Measurements from ENCODE around the gene C20orf96.

Gene C20orf96

DNA sequence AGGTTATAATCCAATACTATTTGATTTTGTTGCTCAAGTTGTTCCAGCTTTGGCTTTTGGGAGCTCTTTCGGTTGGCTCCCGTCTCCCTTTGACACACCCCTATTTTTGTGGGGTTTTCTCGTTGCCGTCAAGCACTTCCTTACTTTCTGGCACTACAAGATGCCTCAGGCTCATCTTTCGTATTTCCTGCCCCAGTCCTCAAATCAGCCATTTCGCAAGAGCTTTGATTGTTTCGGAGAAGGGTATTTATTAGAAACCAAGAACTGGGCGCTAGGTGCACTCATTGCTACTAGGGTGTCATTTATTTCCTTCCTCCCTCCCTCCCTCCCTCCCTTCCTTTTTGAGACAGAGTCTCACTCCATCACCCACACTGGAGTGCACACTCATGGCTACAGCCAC is 21.5 kb upstream of the C20orf96 start:
- no peak for DNase-seq (ENCODE audit: low read depth in 2 of 2, low spot score in 1 of 2)

DNA sequence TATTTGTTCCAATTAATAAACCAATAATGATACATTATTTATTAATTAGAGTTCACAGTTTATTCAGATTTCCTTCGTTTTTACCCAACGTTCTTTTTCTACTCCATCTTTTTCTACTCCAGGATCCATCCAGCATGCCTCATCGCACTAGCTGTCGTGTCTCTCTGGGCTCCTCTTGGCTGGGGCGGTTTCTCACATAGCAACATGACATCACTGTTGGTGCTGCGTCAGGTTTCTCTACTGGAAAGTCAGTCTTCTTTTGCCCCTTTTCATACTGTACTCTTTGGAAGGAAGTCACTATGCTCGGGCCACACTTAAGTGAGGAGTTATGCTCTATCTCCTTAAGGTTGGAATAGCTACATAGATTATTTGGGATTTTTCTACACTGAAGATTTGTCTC is 21.1 kb upstream of the C20orf96 start:
- DNase-seq (ENCODE audit: low read depth in 2 of 2, low spot score in 1 of 2): no peak

DNA sequence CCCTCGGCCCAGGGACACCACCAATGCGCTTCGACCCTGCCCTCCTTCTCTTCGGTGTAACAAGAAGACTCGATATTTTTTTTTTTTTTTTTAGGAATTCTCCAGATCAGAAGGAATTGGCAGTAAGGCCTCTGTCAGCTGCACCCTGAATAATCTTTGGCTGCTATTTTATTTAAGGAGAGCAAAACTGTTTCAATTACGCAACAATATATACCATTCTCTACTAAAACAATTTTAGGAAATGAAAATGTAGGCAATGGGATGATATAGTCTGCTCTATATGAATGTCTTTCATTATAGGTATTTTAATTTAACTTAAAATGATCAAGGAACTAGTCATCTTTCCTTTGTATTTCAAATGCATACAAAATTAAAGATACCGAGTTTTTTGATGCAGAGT is 20.1 kb upstream of the C20orf96 start:
- no peak for DNase-seq (ENCODE audit: low read depth in 2 of 2, low spot score in 1 of 2)

DNA sequence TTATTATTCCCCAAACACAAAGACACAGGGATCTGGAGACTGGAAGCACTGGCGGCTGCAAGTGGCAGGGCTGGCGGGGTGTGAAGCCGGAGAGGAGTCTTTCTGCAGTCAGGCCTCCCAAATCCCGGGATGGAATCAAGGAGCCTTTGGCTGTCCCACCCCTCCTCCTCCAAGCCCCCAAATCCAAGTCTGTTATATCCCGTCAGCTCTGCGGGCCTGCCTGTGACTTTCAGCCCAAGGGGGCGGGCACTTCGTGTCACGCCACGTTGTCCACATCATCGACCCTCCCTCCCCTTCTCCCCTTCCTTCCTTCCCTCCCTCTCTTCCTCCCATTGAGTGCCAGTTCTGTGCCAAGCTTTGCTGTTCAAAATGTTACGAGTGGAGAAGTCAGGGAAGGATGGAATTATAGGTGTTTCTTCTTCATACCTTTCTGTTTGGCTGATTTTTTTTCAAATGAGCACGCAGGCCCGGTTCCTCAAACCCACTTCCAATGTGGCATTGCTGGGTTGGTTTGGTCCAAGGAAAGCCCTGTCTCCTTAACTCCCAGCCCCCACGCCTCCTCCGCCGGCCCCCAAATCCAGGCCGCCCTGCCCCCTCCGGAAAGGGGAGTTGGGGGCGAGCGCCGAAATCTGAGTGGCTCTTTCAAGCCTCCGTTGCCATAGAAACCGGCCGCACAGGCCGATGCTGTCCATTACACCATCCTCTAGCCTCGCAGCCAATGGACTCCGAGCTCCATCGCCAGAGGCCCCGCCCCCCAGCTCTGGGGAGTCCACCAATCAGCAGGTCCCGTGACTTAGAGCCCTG is 19.5 kb upstream of the C20orf96 start:
- DNase-seq (ENCODE audit: low read depth in 2 of 2, low spot score in 1 of 2): peak; percentile 62 to 69

DNA sequence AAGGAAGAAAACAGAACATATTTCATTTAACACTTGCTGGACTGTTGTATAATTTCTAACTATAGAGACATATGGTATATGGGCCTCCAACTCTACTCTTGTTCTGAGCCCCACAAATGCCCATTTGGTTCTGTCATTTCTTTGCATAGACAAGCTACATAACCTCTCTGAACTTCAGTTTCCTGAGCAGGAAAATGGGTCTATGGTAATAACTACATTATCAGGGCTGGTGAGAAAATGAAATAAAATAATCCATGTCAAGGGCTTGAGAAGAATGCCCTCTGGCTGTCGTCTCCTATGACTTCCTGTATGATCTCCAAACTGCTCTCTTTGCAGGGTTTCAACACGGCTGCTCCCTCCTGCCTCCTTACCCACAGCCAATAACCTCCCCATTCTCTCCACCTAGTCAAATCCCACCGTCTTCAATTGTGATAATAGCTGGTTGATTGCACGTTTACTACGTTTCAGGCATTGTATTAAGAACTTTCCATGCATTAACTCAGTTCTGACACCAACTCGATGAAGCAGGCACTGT is 18.8 kb upstream of the C20orf96 start:
- no peak for DNase-seq (ENCODE audit: low read depth in 2 of 2, low spot score in 1 of 2)

DNA sequence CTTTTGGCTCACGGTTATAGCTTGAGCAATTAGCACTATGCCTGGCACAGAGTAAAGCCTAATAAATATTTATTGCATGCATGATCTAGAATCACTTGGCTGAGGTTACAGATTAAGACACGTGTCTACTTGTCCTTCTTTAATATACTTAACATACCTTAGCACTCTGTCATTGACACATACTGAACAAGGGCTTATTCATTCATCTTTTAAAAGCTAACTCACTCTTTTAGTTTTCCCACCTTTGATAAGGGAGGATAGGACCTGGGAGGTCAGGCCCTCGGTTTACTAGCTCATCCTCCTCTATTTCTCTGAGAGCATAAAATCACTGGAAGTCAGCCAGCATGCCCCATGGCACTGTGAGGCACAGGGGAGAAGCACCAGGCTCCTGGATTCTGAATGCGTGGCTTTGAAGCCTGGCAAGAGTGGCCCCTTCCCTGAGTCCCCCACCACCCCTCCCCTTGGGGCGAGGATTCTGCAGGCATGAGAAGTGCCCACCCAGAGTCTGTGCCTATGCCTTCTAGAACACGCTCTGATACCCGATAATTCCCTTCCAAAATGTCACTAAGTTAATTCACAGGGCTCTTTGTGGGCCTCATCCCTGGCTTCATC is 18.0 kb upstream of the C20orf96 start:
- no peak for DNase-seq (ENCODE audit: low read depth in 2 of 2, low spot score in 1 of 2)

DNA sequence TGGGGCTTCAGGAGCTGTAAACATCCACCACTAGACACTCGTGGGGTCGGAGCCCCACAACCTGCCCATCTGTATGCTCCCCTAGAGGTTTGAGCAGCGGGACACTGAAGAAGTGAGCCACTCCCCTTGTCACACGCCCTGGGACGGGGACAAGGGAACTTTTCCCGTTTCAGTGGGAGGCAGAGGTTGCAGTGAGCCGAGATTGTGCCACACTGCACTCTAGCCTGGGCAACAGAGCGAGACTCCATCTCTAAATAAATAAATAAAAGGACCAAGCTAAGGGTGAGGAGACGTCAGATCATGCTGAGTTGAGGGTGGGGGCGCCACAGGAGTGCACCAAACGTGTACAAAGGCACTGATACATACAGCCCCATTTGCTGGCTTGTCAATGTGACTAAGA is 15.2 kb upstream of the C20orf96 start:
- no peak for DNase-seq (ENCODE audit: low read depth in 2 of 2, low spot score in 1 of 2)

DNA sequence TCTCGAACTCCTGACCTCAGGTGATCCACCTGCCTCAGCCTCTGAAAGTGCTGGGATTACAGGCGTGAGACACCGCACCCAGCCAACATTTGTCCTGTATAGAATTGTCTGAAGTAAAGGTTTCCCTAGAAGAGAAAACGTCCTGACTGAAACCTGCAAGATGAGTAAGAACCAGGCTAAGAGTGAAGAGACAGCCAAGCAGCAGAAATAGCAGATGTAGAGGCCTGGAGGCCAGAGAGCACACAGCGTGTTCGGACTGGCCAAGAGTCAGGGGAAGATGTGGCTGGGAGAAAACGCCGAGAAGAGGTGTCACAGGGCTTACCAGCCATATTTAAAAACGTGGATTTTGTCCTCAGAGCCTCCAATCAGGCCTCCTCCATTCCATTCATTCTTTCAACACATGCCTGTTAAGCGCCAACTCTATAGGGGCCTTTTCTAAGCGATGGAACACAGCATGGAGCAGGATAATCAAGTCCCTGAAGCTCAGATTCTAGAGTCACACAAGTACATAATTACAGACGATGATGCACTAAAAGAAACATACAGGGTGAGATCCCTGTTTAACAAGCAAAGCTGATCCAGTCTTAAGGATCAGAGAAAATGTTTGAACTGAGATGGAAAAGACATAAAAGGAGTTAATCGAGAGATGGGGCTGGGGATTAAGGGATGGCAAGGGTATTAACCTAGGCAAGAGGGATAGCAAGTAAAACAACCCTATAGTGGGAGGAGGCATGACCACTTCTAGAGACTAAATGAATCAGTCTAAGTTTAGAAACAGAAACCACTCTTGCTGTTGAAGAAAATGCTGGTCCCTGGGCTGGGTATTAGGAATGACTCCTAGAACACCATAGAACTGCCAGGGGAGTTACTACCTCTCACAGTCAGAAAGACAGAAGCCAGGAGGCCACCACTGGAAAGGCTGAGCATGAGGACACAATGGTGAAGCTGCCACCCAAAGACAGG is 11.6 kb upstream of the C20orf96 start:
- DNase-seq (ENCODE audit: low read depth in 2 of 2, low spot score in 1 of 2): no peak

DNA sequence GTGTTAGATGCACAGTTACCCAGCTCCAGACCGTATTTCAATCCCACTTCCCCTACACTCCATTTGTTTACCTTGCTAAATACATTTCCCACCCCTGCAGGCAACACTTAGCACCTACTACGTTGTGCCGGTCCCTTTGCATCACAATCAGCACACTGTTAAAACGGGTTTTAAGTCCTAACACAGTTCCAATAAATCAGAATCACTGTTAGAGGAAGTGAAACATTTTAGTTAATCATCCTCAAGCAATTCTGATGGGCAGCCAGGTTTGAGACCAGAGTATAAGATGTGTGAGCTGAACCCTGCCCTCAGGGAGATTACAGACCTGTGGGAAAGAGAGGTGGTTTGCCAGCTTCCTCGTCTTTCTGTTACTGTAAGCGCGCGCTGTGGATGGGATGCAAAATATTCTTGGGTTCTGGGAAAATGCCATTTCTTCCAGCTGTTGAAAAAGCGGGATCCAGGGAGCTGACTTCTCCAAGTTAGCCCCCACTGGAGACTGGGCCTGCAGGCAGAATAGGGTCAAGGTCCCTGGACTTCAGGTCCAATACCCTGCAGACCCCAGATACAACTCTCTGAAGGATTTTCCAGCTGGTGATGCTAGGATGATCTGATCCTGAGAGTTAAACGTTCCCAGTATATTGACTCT is 9.9 kb upstream of the C20orf96 start:
- DNase-seq (ENCODE audit: low read depth in 2 of 2, low spot score in 1 of 2): no peak

DNA sequence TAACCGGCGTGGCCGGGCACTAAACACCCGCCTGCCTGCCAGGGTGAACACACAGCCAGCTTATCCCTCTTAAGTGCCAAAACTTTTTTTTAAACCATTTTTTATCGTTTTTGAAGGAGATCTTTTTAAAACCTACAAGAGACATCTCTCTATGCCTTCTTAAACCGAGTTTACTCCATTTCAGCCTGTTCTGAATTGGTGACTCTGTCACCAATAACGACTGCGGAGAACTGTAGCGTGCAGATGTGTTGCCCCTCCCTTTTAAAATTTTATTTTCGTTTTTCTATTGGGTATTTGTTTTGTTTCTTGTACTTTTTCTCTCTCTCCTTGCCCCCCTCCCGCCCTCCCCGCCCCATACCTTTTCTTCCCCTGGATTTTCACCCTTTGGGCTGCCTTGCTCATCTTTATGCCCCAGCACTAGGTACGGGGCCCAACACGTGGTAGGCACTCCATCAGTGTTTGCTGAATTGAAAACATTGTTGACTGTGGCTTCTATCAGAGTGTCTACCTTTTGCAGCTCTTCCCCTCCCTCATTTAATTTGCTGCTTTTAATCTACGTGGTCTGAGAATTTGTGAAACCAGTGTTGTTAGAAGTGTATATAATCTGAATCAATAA is 8.3 kb upstream of the C20orf96 start:
- no peak for DNase-seq (ENCODE audit: low read depth in 2 of 2, low spot score in 1 of 2)

DNA sequence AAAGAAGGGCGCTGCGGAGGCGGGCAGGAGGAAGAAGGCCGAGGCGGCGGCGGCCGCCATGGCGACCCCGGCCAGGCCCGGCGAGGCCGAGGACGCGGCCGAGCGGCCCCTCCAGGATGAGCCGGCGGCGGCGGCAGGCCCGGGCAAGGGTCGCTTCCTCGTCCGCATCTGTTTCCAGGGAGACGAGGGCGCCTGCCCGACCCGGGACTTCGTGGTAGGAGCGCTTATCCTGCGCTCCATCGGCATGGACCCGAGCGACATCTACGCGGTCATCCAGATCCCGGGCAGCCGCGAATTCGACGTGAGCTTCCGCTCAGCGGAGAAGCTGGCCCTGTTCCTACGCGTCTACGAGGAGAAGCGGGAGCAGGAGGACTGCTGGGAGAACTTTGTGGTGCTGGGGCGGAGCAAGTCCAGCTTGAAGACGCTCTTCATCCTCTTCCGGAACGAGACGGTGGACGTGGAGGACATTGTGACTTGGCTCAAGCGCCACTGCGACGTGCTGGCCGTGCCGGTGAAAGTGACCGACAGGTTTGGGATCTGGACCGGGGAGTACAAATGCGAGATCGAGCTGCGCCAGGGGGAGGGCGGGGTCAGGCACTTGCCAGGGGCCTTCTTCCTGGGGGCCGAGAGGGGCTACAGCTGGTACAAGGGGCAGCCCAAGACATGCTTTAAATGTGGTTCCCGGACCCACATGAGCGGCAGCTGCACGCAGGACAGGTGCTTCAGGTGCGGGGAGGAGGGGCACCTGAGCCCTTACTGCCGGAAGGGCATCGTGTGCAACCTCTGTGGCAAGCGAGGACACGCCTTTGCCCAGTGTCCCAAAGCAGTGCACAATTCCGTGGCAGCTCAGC is 7.6 kb upstream of the C20orf96 start:
- no peak for DNase-seq (ENCODE audit: low read depth in 2 of 2, low spot score in 1 of 2)

DNA sequence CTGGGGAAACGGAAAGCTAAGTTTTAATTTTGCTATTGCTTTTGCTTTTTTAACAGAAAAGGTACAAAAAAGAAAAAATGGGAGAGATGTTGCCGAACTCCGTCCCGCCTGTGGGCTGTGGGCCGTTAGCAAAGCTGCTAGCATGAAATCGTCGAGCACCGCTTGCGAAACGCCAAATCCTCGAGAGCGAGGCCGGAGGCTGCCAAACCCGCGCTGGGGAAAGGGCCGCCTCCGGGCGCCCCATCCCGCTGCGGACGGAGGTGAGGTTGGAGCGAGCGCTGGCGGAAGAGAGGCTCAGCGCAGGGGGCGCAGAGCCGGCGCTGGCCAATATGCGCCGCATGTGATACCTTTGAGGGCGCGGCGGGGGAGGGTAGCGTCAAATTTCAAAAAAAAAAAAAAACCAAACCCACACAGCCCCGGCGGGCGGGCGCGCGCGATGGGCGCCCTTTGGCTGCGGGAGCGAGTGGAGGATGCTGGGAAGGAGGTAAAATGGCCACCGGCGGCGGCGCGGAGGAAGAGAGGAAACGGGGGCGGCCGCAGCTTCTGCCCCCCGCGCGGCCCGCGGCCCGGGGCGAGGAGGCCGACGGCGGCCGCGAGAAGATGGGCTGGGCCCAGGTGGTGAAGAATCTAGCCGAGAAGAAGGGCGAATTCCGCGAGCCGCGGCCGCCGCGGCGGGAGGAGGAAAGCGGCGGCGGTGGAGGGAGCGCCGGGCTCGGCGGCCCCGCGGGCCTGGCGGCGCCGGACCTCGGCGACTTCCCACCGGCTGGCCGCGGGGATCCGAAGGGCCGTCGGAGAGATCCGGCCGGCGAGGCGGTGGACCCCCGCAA is 6.8 kb upstream of the C20orf96 start, which contains the start of gene ZCCHC3:
ZCCHC3 (plus strand) TSS at position 473 of the 827 bp plus-strand sequence; CDS start at position 490, 17 bp downstream.
- peak; percentile 60 to 74 for DNase-seq (ENCODE audit: low read depth in 2 of 2, low spot score in 1 of 2)

DNA sequence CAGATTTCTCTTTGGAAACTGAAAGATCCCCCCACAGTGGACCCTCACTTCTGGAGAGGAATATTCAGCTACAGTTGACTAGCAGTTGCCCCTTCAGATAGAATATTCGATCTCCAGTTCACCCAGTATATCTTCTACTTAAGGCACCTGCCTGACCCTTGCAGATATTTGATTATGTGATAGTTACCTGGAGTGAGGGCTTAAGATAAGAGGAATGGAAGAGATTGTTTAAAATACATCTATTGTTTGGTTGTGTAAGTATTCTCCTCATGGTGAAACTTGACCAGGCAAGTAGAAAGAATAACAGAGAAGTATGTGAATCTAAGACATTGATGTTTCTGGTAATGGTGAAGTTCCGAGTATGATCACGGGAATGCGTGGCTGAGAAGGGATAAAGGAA is 5.3 kb upstream of the C20orf96 start:
- no peak for DNase-seq (ENCODE audit: low read depth in 2 of 2, low spot score in 1 of 2)

DNA sequence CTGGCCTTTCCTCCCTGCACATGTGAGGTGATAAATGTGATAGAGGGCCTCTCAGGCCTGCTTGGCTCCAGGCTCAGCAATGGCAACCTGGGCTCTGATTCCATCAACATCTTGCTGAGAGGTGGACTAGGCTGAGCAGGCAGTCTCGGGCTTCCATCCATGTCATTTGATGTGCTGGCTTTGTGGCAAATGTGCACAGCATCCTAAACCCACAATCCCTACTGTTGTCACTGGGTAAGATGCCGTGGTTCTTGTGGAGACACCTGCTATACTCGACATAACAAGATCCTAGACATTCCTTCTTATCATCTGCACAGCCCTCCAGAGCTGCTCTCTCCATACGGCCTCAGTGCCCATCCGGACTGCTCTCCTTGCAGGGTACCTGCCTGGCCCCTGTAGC is 4.1 kb upstream of the C20orf96 start:
- no peak for DNase-seq (ENCODE audit: low read depth in 2 of 2, low spot score in 1 of 2)

DNA sequence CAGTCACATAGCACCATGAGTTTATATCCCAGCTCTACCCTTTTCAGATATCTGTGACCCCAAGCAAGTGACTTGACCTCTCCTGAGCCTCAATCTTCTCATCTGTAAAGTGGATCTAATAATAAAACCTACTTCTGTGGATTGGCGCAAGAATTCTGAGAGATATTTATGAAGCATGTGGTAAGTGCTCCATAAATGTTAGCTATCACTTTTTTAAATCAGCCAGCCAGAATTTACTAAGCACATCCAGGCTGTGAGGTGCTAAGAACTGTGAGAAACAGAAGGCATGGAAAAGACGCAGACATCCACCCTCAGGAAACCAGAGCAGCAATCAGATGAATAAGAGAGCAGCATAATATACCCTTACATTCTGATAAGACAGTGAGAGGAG is 862 bp downstream of the C20orf96 start:
- DNase-seq (ENCODE audit: low read depth in 2 of 2, low spot score in 1 of 2): no peak

DNA sequence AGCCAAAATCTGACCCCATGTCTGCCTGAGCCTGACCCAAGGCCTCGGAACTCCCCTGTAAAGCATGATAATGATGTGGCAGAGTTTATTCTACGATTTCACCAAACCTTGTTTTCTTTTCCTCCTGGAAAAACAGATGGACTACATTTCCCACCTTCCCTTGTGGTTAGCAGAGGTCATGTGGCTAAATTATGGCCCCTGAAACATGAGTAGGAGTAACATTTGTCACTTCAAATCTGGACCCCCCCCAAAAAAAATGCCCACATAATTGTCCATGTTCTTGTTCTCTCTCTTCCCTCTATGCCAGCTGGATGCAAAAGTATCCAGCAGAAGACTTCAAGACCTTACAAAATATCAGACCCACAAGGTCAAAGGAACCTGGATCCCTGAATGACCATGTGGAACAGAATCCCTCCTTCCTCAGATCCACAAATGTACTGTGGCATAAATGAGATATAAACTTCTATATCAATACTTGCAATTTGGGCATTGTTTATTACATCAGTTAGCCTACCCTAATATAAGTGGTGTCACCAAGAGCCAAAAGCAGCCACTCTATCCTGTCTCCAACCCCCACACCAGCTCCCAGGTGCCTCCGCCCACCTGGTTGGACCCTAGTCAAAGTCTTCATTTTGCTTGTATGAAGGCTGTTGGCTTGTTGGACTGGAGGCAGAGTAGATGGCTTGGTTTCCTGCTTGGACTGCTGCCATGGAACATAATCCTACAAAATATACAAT is 1.4 kb downstream of the C20orf96 start:
- no peak for DNase-seq (ENCODE audit: low read depth in 2 of 2, low spot score in 1 of 2)

DNA sequence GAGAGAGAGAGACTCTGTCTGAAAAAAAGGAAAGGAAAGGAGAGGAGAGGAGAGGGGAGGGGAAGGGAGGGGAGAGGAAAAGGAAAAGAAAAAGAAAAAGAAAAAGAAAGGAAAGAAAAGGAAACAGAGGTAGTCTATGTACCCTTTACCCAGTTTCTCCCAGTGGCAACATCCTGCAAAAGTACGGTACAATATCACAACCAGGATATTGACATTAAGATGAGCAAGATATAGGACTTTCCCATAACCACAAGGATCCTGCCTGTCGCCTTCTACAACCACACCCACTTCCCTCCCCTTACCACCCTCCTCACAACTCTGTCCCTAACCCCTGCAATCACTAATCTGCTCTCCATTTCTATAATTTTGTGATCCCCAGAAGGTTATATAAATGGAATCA is 4.0 kb downstream of the C20orf96 start:
- no peak for DNase-seq (ENCODE audit: low read depth in 2 of 2, low spot score in 1 of 2)

DNA sequence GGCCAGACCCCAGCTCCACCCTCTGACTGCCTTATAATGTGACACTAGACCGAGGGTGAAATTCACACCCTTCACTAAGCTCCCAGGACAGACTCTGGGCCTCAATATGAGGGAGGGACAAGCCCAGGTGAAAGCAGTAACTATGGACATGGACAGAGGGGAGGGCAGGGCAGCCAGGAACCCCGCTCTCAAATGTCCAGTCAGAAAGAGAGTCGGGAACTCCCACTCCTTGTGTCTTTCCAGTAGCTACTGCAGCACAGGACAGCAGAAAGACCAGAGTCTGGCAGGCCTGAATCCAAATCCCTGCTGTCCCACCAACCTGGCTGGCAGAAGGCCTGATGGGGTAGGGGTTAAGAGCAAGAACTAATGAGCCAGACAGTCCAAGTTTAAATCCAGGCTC is 6.4 kb downstream of the C20orf96 start:
- no peak for DNase-seq (ENCODE audit: low read depth in 2 of 2, low spot score in 1 of 2)
